Adrenal gland (tissue), 12 donors: ENCODE data around the gene CARD10. TPM values are rescaled to one million over a fixed set of nuclear protein-coding genes. Genes with fewer than 3 reads are reported as not detected.
A peak's percentile ranks its signal among the peaks of the same experiment; 100 is the strongest.

Experiments
- DNase-seq, 7 donors: peaks; one replicate each; pipeline ENCODE4 v3.0.0-alpha.2; 2019 to 2020
- H3K27ac ChIP-seq, 5 donors: fragments of 200-600 bp; sonication (generic) in 4 of 5; 1 replicate in 3 of 5; 2 replicates in 2 of 5; pipeline versions ENCODE4 v1.5.1 to v1.8.0; 2016 to 2020; ENCODE audit warnings: mild to moderate bottlenecking in 1 of 5
- H3K27me3 ChIP-seq: fragments of 200-600 bp; 2 replicates; pipeline ENCODE4 v1.8.0; 2021
- H3K36me3 ChIP-seq, 2 donors: fragments of 200-600 bp; replicated peaks in 1 of 2; 1 replicate in 1 of 2; 2 replicates in 1 of 2; pipeline versions ENCODE4 v1.5.1 to v1.8.0; 2018 to 2022
- H3K4me1 ChIP-seq, 2 donors: fragments of 200-600 bp; replicated peaks in 1 of 2; 1 replicate in 1 of 2; 2 replicates in 1 of 2; pipeline versions ENCODE4 v1.5.1 to v1.8.0; 2018 to 2021
- H3K4me3 ChIP-seq, 4 donors: fragments of 200-600 bp; sonication (generic) in 3 of 4; one replicate each; pipeline ENCODE4 v1.5.1; 2016 to 2018
- H3K9me3 ChIP-seq, 3 donors: fragments of 200-600 bp; sonication (generic) in 1 of 3; replicated peaks in 1 of 3; 1 replicate in 2 of 3; 2 replicates in 1 of 3; pipeline versions ENCODE4 v1.5.1 to v1.8.0; 2016 to 2021
- CTCF ChIP-seq, 6 experiments: fragments of 450-650 bp in 4 of 6; fragments of 200-600 bp in 2 of 6; sonication (generic) in 1 of 6; IDR thresholded peaks; 1 replicate in 5 of 6; 2 replicates in 1 of 6; pipeline versions ENCODE4 v1.5.1 to v1.8.0; 2016 to 2021; ENCODE audit warnings: antibody characterized with exemption in 6 of 6, mild to moderate bottlenecking in 2 of 6, moderate library complexity in 1 of 6
- POLR2A ChIP-seq, 2 donors: fragments of 450-650 bp; IDR thresholded peaks; one replicate each; pipeline ENCODE4 v1.6.1; 2017; ENCODE audit warnings: antibody characterized with exemption in 2 of 2, mild to moderate bottlenecking in 2 of 2, moderate library complexity in 1 of 2
- WGBS, 4 donors: extraction: QIAGEN DNeasy Blood & Tissue Kit in 2 of 4; methylation state at CpG; one replicate each; pipeline versions ENCODE4 v1.1.5 to v1.1.7; 2013 to 2017; 5-methylcytosine and 5-hydroxymethylcytosine counted together
- intact Hi-C, 2 donors: fragments of 100-400 bp; cut with DNase I; formaldehyde crosslinking; loops; one replicate each; pipeline versions ENCODE4 v1.14.1 to v1.15.0; 2022 to 2023
- polyA plus RNA-seq, 3 donors: library from polyadenylated mRNA; stranded (reverse); fragments of 200-250 nt in 2 of 3; fragments of 350-450 nt in 1 of 3; fragmentation: Illumina TruSeq in 1 of 3; extraction: RNeasy Lipid Tissue Mini Kit (QIAGEN cat#74804) in 1 of 3; gene quantifications; one replicate each; pipeline ENCODE4 v1.2.3, GENCODE V29; 2013 to 2014
- total RNA-seq, 9 donors: library from RNA; depleted of rRNA in 4 of 9; stranded (reverse); fragments of >200 nt in 4 of 9; fragments of 120-200 nt in 1 of 9; fragmentation: NEBNext Ultra II Directional in 1 of 9; extraction: Animal tissue kit (Norgen Biotek cat#: 25700) in 1 of 9; gene quantifications; one replicate each; pipeline versions ENCODE4 v1.1.0 to v1.2.4, GENCODE V29; 2013 to 2023
- donor health status: healthy with polysubstance abuse.
- donor health status: Bipolar disorder and iron deficiency.
- donor health status: DM: yes; HTN: yes; CAD: no.
- donor health status: DM: no; HTN: no; CAD: no.
- donor health status: DM: no; HTN: no; CAD: no.
- donor health status: DM: yes; HTN: yes; CAD: no.

The CARD10 gene
- total and polyA plus RNA-seq, 12 donors, result 3.3 to 34.2 (median 19.0) TPM

GRCh38 chr22:37485395-37486223 lies 33.6 kb downstream of the CARD10 start:
- H3K27ac ChIP-seq, result peak overlapping the region in 4 of 5 donors; percentile 51 to 88 (median 65)

DNA sequence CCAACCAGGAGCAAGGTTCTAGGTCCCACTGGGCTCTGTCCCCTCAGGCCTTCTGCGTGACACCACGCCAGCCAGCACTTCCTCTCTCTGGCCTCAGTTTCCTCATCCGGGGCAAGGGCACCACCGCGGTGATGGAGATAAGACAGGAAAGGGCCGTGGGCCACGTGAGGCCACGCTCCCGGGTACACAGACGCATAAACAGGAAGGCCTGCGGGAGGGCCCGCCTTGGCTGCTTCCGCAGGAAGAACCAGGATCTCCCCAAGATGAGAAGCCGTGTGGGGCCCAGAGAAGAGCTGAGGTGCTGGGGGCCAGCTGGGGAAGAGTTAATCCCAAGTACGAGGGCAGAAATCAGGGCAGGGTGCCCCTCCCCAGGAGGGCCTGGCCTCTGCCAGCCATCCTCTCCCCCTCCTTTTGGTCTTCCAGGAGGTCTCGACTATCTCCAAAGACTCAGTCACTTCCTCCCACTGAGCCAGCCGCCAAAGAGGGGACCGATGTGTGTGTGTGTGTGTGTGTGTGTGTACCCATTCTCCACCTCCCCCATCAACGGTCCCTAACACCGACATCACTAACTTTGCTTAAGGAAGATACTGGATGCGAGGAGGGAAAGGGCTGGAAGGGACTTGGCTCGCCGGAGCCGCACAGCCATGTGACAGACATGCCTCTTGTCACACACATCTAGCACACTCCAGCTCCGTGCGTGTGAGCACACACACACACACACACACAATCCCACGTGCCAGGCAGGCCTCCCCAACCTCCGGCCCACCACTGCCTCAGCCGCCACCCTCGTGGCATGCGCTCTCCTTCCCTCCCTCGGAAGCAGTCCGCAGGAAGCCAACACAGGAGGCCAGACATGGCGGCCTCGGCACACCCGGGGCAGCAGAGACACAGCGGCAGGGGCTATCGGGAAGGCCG lies 34.5 kb downstream of the CARD10 start:
- TF ChIP-seq POLR2A (IDR thresholded peaks at IDR 0.05), result no peak
- TF ChIP-seq CTCF (IDR thresholded peaks at IDR 0.05), result no peak
- peaks cover 8% of the 10 kb centered on the region in 2 donors for H3K4me1 ChIP-seq
- no peaks in the 10 kb centered on the region for H3K27me3 ChIP-seq
- no peaks in the 10 kb centered on the region for H3K36me3 ChIP-seq
- peak overlapping the region in 4 of 5 donors; percentile 51 to 88 (median 65) for H3K27ac ChIP-seq
- H3K9me3 ChIP-seq, result no peaks in the 10 kb centered on the region
- intact Hi-C loops, result no loop called here
- peak overlapping the region in 1 of 4 donors; percentile 43 for H3K4me3 ChIP-seq
- peak; percentile 62 to 89 (median 75) for DNase-seq
- WGBS, 4 donors, result 62 to 83% (median 73%) methylated on average over 35 to 39 of the region's 39 CpGs

More at GRCh38 chr22:37485395-37486223, 33.6 kb downstream of the CARD10 start:
- no peaks in the 10 kb centered on the region for H3K27me3 ChIP-seq
- H3K36me3 ChIP-seq, result no peaks in the 10 kb centered on the region
- WGBS, 4 donors, result 56 to 70% (median 63%) methylated on average over 12 to 26 of the region's 26 CpGs
- H3K9me3 ChIP-seq, result no peaks in the 10 kb centered on the region
- peak overlapping the region in 2 of 4 donors; percentile 8 to 43 for H3K4me3 ChIP-seq
- intact Hi-C loops, result no loop called here
- DNase-seq, result peak in 1 of 7 donors; percentile 23
- peaks cover 8% of the 10 kb centered on the region in 2 donors for H3K4me1 ChIP-seq
- TF ChIP-seq CTCF (IDR thresholded peaks at IDR 0.05) (no peak), POLR2A (IDR thresholded peaks at IDR 0.05) (no peak)

- H3K27me3 ChIP-seq, result no peaks in the 10 kb centered on the region
These were observed 36.2 kb downstream of the CARD10 start for GRCh38 chr22:37483050-37483449.

More at GRCh38 chr22:37483050-37483449, 36.2 kb downstream of the CARD10 start:
- TF ChIP-seq CTCF (IDR thresholded peaks at IDR 0.05) (no peak), POLR2A (IDR thresholded peaks at IDR 0.05) (no peak)
- intact Hi-C loops, result no loop called here
- H3K27ac ChIP-seq, result peak overlapping the region in 1 of 5 donors; percentile 9
- 77 to 83% (median 79%) methylated on average over 13 of the region's 13 CpGs for WGBS, 4 donors
- H3K4me1 ChIP-seq, result peaks cover 8% of the 10 kb centered on the region in 2 donors
- peak in 1 of 7 donors; percentile 15 for DNase-seq
- no peak overlapping the region for H3K4me3 ChIP-seq
- no peaks in the 10 kb centered on the region for H3K9me3 ChIP-seq
- no peaks in the 10 kb centered on the region for H3K36me3 ChIP-seq
